UCSD-AML1 (cell line): Measurements from ENCODE around the gene BMPR1B.
A peak's percentile ranks its signal among the peaks of the same experiment; 100 is the strongest.
"Not testable (repeated sequence)": the region's sequence is repeated elsewhere in the genome, so short reads cannot be mapped to it uniquely, and the experiment has no call there.

Experiments used
- DNase-seq: peaks from one replicate; lab custom pipeline; 2025; ENCODE audit not compliant: unreplicated experiment; lab: John Stamatoyannopoulos, UW

The BMPR1B gene

DNA sequence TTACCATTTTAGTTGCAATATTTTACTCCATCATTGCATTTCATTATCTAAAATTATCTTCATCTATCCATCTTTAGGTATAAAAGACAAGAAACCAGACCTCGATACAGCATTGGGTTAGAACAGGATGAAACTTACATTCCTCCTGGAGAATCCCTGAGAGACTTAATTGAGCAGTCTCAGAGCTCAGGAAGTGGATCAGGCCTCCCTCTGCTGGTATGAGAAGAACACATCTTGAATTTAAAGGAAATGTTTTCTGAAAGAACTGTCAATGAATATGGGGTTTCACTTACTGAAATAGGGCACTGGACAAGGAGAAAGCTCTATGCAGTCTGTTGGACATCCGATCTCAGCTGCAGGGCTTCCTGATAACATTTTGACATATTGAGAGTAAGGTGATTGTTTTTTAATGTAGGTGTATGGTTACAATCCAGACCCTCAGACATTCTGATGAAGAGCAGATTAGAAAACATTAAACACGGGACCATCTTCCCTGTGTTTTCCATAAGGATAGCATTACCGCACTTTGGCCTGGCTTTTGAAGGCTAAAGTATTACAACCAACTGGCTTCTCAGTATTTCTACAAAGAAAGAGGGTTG lies 367.2 kb downstream of the BMPR1B start:
- DNase-seq: no peak

DNA sequence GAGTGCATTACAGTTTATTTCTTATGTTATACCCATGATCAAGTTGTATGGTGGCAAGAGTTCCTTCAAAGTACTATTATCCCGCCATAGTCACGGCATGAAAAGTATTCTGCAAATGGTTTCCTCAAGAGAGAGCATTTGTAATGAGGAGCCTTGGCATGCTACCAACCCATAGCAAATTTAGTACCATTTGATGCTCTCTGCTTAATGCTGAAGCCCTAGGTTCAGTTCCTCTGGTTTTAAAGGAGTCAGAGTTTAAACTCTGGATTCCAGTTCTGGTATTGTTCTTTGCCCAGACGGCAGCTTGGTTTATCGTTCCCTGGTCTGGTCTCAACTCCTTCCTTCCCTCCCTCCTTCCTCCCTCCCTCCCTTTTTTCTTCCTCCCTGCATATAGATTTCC lies 371.3 kb downstream of the BMPR1B start:
- no peak for DNase-seq

DNA sequence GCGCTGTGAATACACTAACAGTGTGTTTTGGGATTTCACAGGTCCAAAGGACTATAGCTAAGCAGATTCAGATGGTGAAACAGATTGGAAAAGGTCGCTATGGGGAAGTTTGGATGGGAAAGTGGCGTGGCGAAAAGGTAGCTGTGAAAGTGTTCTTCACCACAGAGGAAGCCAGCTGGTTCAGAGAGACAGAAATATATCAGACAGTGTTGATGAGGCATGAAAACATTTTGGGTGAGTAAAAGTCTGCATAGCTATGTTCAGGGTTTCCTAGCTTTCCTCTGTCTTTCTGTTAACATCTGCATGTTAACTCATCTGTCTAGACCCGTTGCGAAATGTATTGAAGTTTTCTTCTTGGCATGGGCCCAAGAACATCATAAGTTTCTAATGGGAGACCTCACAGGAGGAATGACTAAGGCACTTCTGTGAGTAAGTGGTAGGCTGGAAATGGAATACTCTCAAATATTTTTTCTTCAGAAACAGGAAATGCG lies 372.1 kb downstream of the BMPR1B start:
- DNase-seq: peak; percentile 4

- DNase-seq: not testable (repeated sequence)
These were observed 376.3 kb downstream of the BMPR1B start for GRCh38 chr4:95134016-95134415.

GRCh38 chr4:95139424-95139823 lies 381.7 kb downstream of the BMPR1B start:
- DNase-seq: not testable (repeated sequence)

GRCh38 chr4:95141361-95141760 lies 383.6 kb downstream of the BMPR1B start:
- DNase-seq: no peak

DNA sequence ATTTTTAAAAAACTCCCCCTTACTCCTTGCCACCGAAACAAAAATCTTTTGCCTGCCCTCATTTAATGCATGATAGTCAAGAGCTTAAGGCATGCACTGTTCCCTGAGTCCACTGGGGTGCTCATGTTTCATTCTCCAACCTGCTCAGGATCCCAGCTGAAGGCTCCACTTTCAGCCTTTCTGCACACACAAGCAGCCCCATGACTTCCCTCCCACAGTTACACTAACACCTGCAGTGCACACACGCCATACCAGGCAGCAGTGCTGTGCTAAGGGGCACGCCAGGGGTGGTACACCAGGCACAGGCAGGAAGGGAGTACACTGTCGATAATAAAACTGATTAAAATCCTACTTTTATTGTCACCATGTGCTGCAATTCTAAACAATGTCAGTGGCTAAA lies 385.2 kb downstream of the BMPR1B start:
- no peak for DNase-seq

DNA sequence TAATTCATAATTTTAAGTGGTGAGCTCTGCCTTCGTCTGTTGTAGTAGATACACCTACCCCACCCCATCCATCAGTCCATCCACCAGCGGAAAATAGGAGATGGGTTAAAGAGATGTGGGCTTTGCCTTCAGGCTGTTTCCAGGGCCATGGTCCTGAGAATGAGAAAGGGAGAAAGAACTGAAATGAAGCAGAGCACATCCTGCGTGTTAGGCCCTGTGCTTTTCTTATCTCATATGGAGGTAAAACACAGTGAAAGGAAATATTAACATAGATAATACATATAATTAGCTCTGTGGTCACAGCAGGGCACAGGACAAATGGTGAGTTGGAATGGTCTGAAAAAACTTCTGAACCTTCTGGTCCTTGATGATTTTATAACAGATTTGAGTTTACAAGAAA lies 393.5 kb downstream of the BMPR1B start:
- no peak for DNase-seq

- DNase-seq: no peak
These were observed 395.4 kb downstream of the BMPR1B start for GRCh38 chr4:95153182-95153581.

DNA sequence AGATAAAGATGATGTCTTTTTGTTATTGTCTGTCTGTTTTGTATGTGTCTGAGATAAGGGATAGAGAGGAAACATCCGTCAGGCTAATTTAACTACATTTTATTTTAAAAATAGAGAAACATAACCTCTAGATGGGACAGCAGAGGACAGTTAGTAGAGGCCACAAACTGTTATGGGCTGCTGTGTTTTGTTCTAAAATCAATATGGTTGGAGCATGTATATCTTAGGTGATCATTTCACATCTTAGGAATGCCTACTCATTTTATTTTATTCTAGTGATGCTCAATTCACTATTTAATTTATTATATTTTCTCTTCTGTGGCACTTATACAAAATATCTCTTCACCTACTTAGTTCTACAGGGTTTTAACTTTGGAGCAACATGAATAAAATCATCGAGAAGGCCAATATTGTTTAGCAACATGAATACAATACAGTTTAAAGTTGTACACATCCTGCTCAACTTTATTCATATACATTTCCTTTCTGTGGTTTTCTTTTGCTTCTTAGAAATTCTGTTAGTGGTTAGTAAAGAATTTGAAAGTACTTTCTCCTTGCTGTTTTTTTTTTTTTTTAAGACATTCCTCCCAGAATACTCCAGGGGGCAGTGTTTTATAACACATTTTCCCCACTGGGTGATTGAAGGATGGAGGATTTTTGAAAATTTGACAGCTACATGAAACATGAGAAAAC lies 398.1 kb downstream of the BMPR1B start:
- DNase-seq: no peak

DNA sequence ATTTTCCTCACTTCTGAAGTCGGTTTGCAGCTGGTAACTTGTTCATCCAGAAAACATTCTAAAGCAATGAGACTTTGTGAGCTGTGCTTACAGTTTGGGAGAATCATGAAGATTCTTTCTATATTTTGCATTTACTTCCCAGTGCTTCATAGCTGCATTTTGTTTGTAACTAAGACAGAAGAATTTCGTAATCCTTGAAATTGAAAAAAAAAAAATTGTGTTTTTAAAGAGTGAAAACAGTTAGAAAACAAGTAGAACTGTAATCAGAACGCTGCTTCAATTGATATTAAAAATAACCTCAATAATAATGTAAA lies 398.7 kb downstream of the BMPR1B start:
- DNase-seq: no peak

DNA sequence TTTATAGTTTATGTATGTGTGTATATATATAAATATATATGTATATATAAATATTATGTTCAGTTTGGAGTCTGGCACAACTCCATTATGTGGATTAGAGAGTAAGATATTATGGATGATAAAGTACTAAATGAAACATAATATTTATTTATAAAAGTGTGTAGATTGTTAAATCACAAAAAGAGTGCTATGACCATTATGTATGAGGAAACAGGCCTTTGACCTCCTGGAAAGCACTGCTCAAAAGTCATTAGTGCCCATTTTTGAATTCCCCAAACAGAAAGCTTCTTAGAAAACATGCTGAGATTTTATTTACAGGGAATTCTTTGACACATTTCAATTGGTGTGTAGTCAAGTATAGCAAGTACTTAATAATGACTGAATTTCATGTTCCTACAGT lies 399.8 kb downstream of the BMPR1B start:
- no peak for DNase-seq

DNA sequence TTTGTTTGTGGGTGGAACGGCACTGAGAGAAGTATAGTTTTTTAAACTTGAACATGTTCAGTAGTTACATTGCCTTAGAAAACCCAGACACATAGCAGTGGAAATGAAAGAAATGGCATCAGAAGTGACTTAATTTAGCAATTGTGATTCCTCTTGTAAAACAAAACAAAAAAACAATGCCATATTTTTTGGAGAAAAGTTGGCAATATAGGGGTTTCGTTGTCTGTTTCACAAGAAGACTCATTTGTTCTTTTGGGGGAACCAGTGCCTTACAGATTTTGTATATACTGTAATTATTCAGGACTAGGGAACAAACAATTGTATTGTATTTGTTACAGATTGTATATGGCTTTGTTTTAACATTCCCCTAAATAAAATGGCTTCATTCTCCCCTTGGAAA lies 400.3 kb downstream of the BMPR1B start:
- DNase-seq: no peak

GRCh38 chr4:95158626-95159025 lies 400.9 kb downstream of the BMPR1B start:
- DNase-seq: no peak

DNA sequence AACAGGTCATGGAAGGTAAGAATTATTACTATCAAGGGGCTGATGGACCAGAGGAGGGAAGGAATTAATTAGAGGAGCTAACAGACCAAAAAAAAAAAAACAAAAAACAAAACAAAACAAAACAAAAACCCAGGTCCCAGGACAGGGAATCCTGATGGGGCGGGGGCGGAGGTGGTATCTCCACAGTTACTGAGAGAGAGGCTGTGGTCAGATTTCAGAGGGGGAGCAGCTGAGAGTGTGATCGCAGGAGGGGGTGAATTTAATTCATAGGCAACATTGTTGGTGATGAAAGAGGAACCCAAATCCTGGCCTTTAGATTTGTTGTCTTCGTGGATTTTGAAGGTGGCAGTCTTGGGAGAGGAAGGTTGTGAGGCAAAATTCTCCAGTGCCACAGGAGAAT lies 401.6 kb downstream of the BMPR1B start:
- DNase-seq: no peak

- DNase-seq: no peak
These were observed 404.2 kb downstream of the BMPR1B start for GRCh38 chr4:95161781-95162469.

- no peak for DNase-seq
These were observed 405.1 kb downstream of the BMPR1B start for GRCh38 chr4:95162867-95163266.

DNA sequence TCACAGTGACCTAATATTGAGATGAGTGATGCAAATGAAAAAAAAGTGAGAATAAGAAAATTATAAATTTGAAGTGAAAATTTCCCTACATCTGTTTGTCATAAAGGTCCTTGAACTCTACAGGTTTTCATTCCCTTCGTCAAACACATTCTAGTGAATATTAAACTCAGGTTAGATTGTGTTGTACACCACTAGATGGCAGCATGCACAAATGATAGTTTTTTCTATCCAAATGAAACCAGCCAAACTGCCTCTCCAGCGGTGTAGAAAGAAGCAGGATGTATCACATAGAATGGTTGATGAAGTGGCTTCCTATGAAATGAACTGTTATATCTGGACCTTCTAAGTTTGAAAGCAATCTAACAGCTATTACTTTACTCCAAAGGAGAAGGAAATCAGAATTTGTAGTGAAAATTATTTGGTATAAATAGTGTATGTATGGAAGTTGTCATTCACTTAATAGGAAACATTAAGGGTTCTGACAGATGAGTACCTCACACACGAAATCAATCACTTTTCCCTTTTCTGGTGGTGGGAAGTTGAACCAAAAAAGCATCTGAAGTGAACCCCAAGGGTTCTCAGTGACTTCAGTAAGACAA lies 408.3 kb downstream of the BMPR1B start:
- DNase-seq: peak; percentile 7

- no peak for DNase-seq
These were observed 410.1 kb downstream of the BMPR1B start for GRCh38 chr4:95167805-95168204.

DNA sequence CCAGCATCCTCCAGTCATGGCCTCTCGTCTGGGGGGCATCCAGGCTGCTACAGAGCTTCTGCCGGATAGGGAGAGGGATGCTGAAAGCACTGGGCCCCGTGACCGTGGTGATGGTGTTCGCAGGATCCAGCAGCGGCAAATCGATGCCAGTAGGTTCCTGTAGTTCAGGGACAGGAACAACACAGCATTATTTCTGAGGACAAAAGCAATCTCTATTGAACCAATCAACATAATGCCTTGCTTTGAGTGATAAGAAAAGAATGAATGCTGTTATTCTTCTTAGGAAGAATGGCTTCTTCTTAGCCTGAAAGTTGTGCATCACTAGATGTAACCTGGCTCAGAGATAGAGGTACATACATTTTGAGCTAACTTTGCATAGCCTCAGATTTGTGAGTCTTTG lies 412.4 kb downstream of the BMPR1B start:
- no peak for DNase-seq

- DNase-seq: not testable (repeated sequence)
These were observed 413.6 kb downstream of the BMPR1B start for GRCh38 chr4:95171377-95171776.

DNA sequence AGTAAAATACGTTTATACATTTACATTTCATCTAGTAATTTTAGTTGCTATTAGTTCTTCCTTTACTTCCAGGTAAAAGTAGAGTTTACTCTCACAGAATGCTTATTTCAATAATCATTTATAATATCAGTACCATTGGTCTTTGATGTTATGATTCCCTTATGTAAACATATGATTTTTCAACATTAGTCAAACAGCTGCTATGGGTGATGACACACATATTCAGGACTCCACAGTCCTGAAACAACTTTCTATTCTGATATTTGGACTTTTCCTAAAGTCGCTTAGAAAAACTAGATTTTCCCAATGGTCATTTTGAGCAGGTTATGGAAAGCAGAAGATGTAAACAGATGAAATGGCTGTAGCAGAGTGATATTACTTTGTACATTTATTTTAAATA lies 421.2 kb downstream of the BMPR1B start:
- no peak for DNase-seq
